GM23338 (cell line): ENCODE measurements around the gene TSPAN5. TPM values are rescaled to one million over a fixed set of nuclear protein-coding genes. Genes with fewer than 3 reads are reported as not detected.

Source experiments
- ATAC-seq: fragments of 200-7000 bp; cut with Tn5 transposase; 3 replicates; pipeline ENCODE4 v1.9.1; 2020
- DNase-seq: peaks from one replicate; pipeline ENCODE4 v3.0.0-alpha.2; 2015; ENCODE audit warnings: low spot score
- H2AFZ ChIP-seq: fragments of 200-600 bp; sonication (generic); 2 replicates; pipeline ENCODE4 v1.8.0; 2016; ENCODE audit warnings: antibody characterized with exemption, mild to moderate bottlenecking, moderate library complexity
- H3F3A ChIP-seq: fragments of 200-600 bp; sonication (generic); replicated peaks from 2 replicates; pipeline ENCODE4 v1.8.0; 2017; ENCODE audit warnings: antibody characterized with exemption, mixed run types, low read depth
- H3K27ac ChIP-seq: fragments of 200-600 bp; sonication (generic); 2 replicates; pipeline ENCODE4 v1.6.1; 2016; ENCODE audit warnings: low read depth
- H3K27me3 ChIP-seq: fragments of 200-600 bp; sonication (generic); 2 replicates; pipeline ENCODE4 v1.8.0; 2016; ENCODE audit warnings: mild to moderate bottlenecking, mixed run types, moderate library complexity; ENCODE audit not compliant: insufficient read depth
- H3K36me3 ChIP-seq: fragments of 200-600 bp; sonication (generic); 2 replicates; pipeline ENCODE4 v1.8.0; 2016; ENCODE audit warnings: mild to moderate bottlenecking; ENCODE audit not compliant: insufficient read depth
- H3K4me1 ChIP-seq: fragments of 200-600 bp; sonication (generic); 2 replicates; pipeline ENCODE4 v1.8.0; 2016; ENCODE audit warnings: mild to moderate bottlenecking, moderate library complexity; ENCODE audit not compliant: insufficient read depth
- H3K4me2 ChIP-seq: fragments of 200-600 bp; sonication (generic); 2 replicates; pipeline ENCODE4 v1.7.1; 2017; ENCODE audit warnings: mixed run types
- H3K4me3 ChIP-seq: fragments of 200-600 bp; sonication (generic); 2 replicates; pipeline ENCODE4 v1.6.1; 2016; ENCODE audit warnings: mixed run types
- H3K79me2 ChIP-seq: fragments of 200-600 bp; sonication (generic); replicated peaks from 2 replicates; pipeline ENCODE4 v1.8.0; 2017; ENCODE audit warnings: mild to moderate bottlenecking; ENCODE audit not compliant: insufficient read depth
- H3K9me2 ChIP-seq: fragments of 200-600 bp; sonication (generic); 2 replicates; pipeline ENCODE4 v1.8.0; 2017; ENCODE audit not compliant: insufficient read depth
- H4K20me1 ChIP-seq: fragments of 200-600 bp; sonication (generic); replicated peaks from 2 replicates; pipeline ENCODE4 v1.8.0; 2017; ENCODE audit warnings: mild to moderate bottlenecking; ENCODE audit not compliant: insufficient read depth
- H3K27ac Mint-ChIP-seq: 2 replicates; pipeline ENCODE4 v1.8.0; 2020; ENCODE audit warnings: inconsistent platforms, mild to moderate bottlenecking, moderate library complexity, mixed read lengths
- H3K27me3 Mint-ChIP-seq: 3 replicates; pipeline ENCODE4 v1.8.0; 2022; ENCODE audit warnings: low read depth, mild to moderate bottlenecking, moderate library complexity, mixed read lengths, inconsistent platforms; ENCODE audit not compliant: insufficient read depth, poor library complexity
- H3K36me3 Mint-ChIP-seq: 3 replicates; pipeline ENCODE4 v1.8.0; 2021; ENCODE audit warnings: low read depth, mild to moderate bottlenecking, inconsistent platforms, moderate library complexity, mixed read lengths
- H3K4me1 Mint-ChIP-seq: 3 replicates; pipeline ENCODE4 v1.8.0; 2020; ENCODE audit warnings: mild to moderate bottlenecking, inconsistent platforms, mixed read lengths
- H3K4me3 Mint-ChIP-seq: 3 replicates; pipeline ENCODE4 v1.8.0; 2021; ENCODE audit warnings: moderate library complexity, mild to moderate bottlenecking, inconsistent platforms, mixed read lengths
- H3K9me3 Mint-ChIP-seq: 3 replicates; pipeline ENCODE4 v1.8.0; 2020; ENCODE audit warnings: moderate library complexity, mild to moderate bottlenecking, inconsistent platforms, mixed read lengths
- CREB1 ChIP-seq: fragments of 250-450 bp; sonication (Bioruptor Pico); IDR thresholded peaks from 2 replicates; pipeline ENCODE4 v1.5.0; 2020; ENCODE audit warnings: low read depth, mild to moderate bottlenecking, moderate library complexity
- ETS1 ChIP-seq: IDR thresholded peaks from 2 replicates; pipeline ENCODE4 v1.6.1; 2016; ENCODE audit warnings: antibody characterized with exemption
- EZH2 ChIP-seq: fragments of 200-600 bp; sonication (generic); IDR thresholded peaks from one replicate; pipeline ENCODE4 v1.8.0; 2017; ENCODE audit warnings: antibody characterized with exemption, mild to moderate bottlenecking, low read depth; ENCODE audit not compliant: unreplicated experiment
- EZH2phosphoT487 ChIP-seq: fragments of 200-600 bp; sonication (generic); IDR thresholded peaks from one replicate; pipeline ENCODE4 v1.8.1; 2018; ENCODE audit warnings: antibody characterized with exemption; ENCODE audit not compliant: unreplicated experiment
- STAT1 ChIP-seq: IDR thresholded peaks from one replicate; pipeline ENCODE4 v1.6.1; 2016; ENCODE audit warnings: antibody characterized with exemption; ENCODE audit not compliant: unreplicated experiment
- ZNF462 ChIP-seq: fragments of 250-450 bp; sonication (Bioruptor Pico); IDR thresholded peaks from 2 replicates; pipeline ENCODE4 v1.5.0; 2020; ENCODE audit warnings: mild to moderate bottlenecking, moderate library complexity
- polyA plus RNA-seq: library from polyadenylated mRNA; unstranded; fragments of >200 nt; fragmentation: Nextera tagmentation; extraction: Ambion mirVana; gene quantifications from 2 replicates; pipeline ENCODE4 v1.2.1, GENCODE V29; 2016
- total RNA-seq: library from RNA; depleted of rRNA; stranded (reverse); fragments of >200 nt; shearing (Covaris generic); gene quantifications from 2 replicates; pipeline ENCODE4 v1.2.3, GENCODE V29; 2014
- TF ChIP-seq, protein P1 (sequence below): IDR thresholded peaks from one replicate; pipeline ENCODE4 v1.6.1; 2018; ENCODE audit warnings: antibody characterized with exemption; ENCODE audit not compliant: unreplicated experiment

The TSPAN5 gene
- total and polyA plus RNA-seq, 2 experiments from 2014 or later, result 18.6 to 21.5 TPM

- Histone ChIP-seq H3K4me3 (no peak overlapping the region), H4K20me1 (no peaks in the 10 kb centered on the region), H3K27ac (no peak overlapping the region), H3K9me2 (no peaks in the 10 kb centered on the region), H3K4me2 (peak overlapping the region; percentile 22; the same call in 1 of the 2 replicates), H3F3A (no peaks in the 10 kb centered on the region), H2AFZ (no peak overlapping the region), H3K79me2 (0 out of 2 replicates have a peak, but pooled peaks cover 11% of the 10 kb centered on the region), H3K36me3 (no peaks in the 10 kb centered on the region), H3K27me3 (no peaks in the 10 kb centered on the region), H3K4me1 (peaks cover 18% of the 10 kb centered on the region)
- no peak for ATAC-seq
- Mint-ChIP-seq H3K36me3 (peaks cover 9% of the 10 kb centered on the region), H3K27me3 (peaks cover 2% of the 10 kb centered on the region), H3K4me1 (peaks cover 49% of the 10 kb centered on the region), H3K9me3 (peaks cover 5% of the 10 kb centered on the region; the same call in 1 of the 3 replicates), H3K4me3 (no peak overlapping the region), H3K27ac (peak overlapping the region; percentile 4; the same call in 1 of the 2 replicates)
- TF ChIP-seq ZNF462 (no peak), EZH2phosphoT487 (no peak), CREB1 (CRISPR knock-in tag) (no peak), EZH2 (no peak), ETS1 (no peak), STAT1 (no peak)
- TF ChIP-seq, protein P1, sequence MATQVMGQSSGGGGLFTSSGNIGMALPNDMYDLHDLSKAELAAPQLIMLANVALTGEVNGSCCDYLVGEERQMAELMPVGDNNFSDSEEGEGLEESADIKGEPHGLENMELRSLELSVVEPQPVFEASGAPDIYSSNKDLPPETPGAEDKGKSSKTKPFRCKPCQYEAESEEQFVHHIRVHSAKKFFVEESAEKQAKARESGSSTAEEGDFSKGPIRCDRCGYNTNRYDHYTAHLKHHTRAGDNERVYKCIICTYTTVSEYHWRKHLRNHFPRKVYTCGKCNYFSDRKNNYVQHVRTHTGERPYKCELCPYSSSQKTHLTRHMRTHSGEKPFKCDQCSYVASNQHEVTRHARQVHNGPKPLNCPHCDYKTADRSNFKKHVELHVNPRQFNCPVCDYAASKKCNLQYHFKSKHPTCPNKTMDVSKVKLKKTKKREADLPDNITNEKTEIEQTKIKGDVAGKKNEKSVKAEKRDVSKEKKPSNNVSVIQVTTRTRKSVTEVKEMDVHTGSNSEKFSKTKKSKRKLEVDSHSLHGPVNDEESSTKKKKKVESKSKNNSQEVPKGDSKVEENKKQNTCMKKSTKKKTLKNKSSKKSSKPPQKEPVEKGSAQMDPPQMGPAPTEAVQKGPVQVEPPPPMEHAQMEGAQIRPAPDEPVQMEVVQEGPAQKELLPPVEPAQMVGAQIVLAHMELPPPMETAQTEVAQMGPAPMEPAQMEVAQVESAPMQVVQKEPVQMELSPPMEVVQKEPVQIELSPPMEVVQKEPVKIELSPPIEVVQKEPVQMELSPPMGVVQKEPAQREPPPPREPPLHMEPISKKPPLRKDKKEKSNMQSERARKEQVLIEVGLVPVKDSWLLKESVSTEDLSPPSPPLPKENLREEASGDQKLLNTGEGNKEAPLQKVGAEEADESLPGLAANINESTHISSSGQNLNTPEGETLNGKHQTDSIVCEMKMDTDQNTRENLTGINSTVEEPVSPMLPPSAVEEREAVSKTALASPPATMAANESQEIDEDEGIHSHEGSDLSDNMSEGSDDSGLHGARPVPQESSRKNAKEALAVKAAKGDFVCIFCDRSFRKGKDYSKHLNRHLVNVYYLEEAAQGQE, result no peak
- DNase-seq, result no peak
Observed at GRCh38 chr4:98515470-98515809, 143.0 kb downstream of the TSPAN5 start.
